Measurements from ENCODE around the gene TXNDC8. TPM values are rescaled to one million over a fixed set of nuclear protein-coding genes. Genes with fewer than 3 reads are reported as not detected.

The TXNDC8 gene
- polyA plus RNA-seq, 1 experiment = not detected

DNA sequence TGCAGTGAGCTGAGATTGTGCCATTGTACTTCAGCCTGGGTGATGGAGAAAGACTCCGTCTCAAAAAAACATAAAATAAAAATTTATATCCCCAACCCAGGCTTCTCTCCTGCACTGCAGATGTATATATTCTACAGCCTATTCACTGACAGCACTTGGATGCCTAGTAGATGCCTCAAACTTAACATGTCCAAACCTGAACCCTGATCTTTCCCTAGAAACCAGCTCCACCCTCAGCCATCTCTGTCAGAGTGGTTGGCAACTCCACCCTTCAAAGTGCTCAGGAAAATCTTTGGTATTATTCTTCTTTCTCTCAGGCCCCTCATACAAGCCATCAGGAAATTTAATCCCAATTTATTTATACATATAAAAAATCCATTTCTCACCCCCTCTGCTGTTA lies 44.4 kb downstream of the TXNDC8 start:
- CTCF ChIA-PET = no interaction called here
- POLR2A ChIA-PET = interaction anchor here (0.8 kb wide), 1 partner anchor 37 kb away, joined by 3 read pairs; the partner anchor contains the start of gene TXN
- Histone ChIP-seq H3K9me3 (ENCODE audit: control insufficient read depth, insufficient read depth, low read length) (no peaks in the 10 kb centered on the region; the same call in 1 of the 2 replicates), H3K27me3 (ENCODE audit: control insufficient read depth, insufficient read depth, low read length) (no peaks in the 10 kb centered on the region), H3K4me3 (ENCODE audit: low read depth, low read length) (no peak overlapping the region), H3K27ac (ENCODE audit: low read depth, low read length) (no peak overlapping the region)
- TF ChIP-seq CTCF (IDR thresholded peaks at IDR 0.05; ENCODE audit: low read depth, low read length) = no peak
- DNase-seq (ENCODE audit: low read depth, low spot score) = no peak

DNA sequence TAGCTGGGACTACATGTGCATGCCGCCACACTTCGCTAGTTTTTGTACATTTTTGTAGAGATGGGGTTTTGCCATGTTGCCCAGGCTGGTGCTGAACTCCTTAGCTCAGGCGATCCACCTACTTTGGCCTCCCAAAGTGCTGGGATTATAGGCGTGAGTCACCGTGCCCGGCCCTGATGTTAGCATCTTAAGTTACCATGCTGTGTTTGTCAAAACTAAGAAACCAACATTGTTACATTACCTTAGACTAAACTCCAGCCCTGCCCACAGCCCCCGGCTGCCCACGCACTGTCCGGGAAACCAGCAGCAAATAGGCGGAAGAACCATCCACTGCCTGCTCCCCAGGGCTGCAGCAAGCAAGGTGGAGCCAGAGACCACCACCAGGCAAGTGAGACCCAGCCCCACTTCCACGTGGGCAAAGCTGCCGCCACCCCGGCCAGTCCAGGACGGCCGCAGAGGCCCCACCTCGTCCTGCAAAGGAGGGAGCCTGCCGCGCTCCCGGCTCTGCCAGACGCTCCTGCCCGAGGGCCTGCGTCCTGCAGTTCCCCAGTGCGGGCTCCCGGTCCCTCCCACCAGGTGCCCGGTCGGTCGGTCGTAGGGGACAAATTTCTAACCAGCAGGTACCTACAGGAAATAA lies 45.6 kb downstream of the TXNDC8 start:
- TF ChIP-seq CTCF (IDR thresholded peaks at IDR 0.05; ENCODE audit: low read depth, low read length) = no peak

GRCh38 chr9:110290001-110290400 lies 47.7 kb downstream of the TXNDC8 start:
- H3K9me3 ChIP-seq (ENCODE audit: control insufficient read depth, insufficient read depth, low read length) = no peaks in the 10 kb centered on the region; the same call in 1 of the 2 replicates
- TF ChIP-seq CTCF (IDR thresholded peaks at IDR 0.05; ENCODE audit: low read depth, low read length) = no peak
- no peak overlapping the region for H3K4me3 ChIP-seq (ENCODE audit: low read depth, low read length)
- CTCF ChIA-PET = no interaction called here
- no peaks in the 10 kb centered on the region for H3K27me3 ChIP-seq (ENCODE audit: control insufficient read depth, insufficient read depth, low read length)
- POLR2A ChIA-PET = no interaction called here
- no peak overlapping the region for H3K27ac ChIP-seq (ENCODE audit: low read depth, low read length)
- no peak for DNase-seq (ENCODE audit: low read depth, low spot score)

More for the DNA sequence above, 45.6 kb downstream of the TXNDC8 start:
- CTCF ChIA-PET = no interaction called here
- no peak for DNase-seq (ENCODE audit: low read depth, low spot score)
- no peaks in the 10 kb centered on the region; the same call in 1 of the 2 replicates for H3K9me3 ChIP-seq (ENCODE audit: control insufficient read depth, insufficient read depth, low read length)
- POLR2A ChIA-PET = no interaction called here
- no peaks in the 10 kb centered on the region for H3K27me3 ChIP-seq (ENCODE audit: control insufficient read depth, insufficient read depth, low read length)
- no peak overlapping the region for H3K4me3 ChIP-seq (ENCODE audit: low read depth, low read length)
- no peak overlapping the region for H3K27ac ChIP-seq (ENCODE audit: low read depth, low read length)

- ChIA-PET CTCF (no interaction called here), POLR2A (no interaction called here)
- Histone ChIP-seq H3K27ac (ENCODE audit: low read depth, low read length) (no peak overlapping the region), H3K27me3 (ENCODE audit: control insufficient read depth, insufficient read depth, low read length) (no peaks in the 10 kb centered on the region), H3K4me3 (ENCODE audit: low read depth, low read length) (no peak overlapping the region), H3K9me3 (ENCODE audit: control insufficient read depth, insufficient read depth, low read length) (no peaks in the 10 kb centered on the region; the same call in 1 of the 2 replicates)
- no peak for TF ChIP-seq CTCF (IDR thresholded peaks at IDR 0.05; ENCODE audit: low read depth, low read length)
- no peak for DNase-seq (ENCODE audit: low read depth, low spot score)
These were observed 49.2 kb downstream of the TXNDC8 start for GRCh38 chr9:110288503-110288902.

DNA sequence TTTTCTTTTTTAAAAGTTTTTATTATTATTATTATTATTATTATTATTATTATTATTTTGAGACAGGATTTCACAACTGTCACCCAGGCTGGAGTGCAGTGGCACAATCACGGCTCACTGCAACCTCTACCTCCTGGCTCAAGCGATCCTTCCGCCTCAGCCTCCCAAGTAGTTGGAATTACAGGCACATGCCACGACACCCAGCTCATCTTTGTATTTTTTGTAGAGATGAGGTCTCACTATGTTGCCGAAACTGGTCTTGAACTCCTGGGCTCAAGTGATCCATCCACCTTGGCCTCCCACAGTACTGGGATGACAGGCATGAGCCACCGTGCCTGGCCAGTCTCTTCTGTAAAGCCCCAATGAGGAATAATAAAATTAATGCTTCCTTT lies 50.4 kb downstream of the TXNDC8 start:
- no peak for DNase-seq (ENCODE audit: low read depth, low spot score)
- Histone ChIP-seq H3K4me3 (ENCODE audit: low read depth, low read length) (no peak overlapping the region), H3K27me3 (ENCODE audit: control insufficient read depth, insufficient read depth, low read length) (no peaks in the 10 kb centered on the region), H3K9me3 (ENCODE audit: control insufficient read depth, insufficient read depth, low read length) (no peaks in the 10 kb centered on the region; the same call in 1 of the 2 replicates), H3K27ac (ENCODE audit: low read depth, low read length) (no peak overlapping the region)
- POLR2A ChIA-PET = no interaction called here
- CTCF ChIA-PET = no interaction called here
- no peak for TF ChIP-seq CTCF (IDR thresholded peaks at IDR 0.05; ENCODE audit: low read depth, low read length)

Data from AG04450 (cell line).